NCI-H1048 (cell line): ENCODE data around the gene HNMT.
A peak's percentile ranks its signal among the peaks of the same experiment; 100 is the strongest.
"Not testable (repeated sequence)": the region's sequence is repeated elsewhere in the genome, so short reads cannot be mapped to it uniquely, and the experiment has no call there.

Experiments used
- DNase-seq: peaks from one replicate; lab custom pipeline; 2025; lab: John Stamatoyannopoulos, UW

The HNMT gene

DNA sequence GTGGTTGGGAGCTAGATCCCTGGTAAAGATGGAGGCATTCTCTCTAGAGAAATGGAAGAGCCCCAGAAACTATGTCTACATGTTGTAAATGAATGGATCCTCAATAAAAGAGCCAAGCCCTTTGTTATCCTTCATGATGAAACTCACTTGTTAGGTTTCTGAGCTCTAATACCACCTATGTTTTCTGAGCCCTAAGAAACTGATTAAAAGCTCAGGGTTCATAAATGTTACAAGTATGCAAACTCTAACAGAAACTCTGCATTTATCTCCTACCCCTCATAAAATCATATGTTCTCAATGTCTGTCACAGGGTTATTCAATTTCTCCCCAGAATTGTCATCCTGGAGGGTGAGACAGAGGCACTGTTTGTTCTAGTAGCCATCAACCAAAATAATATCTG lies 18.0 kb upstream of the HNMT start:
- DNase-seq: no peak

DNA sequence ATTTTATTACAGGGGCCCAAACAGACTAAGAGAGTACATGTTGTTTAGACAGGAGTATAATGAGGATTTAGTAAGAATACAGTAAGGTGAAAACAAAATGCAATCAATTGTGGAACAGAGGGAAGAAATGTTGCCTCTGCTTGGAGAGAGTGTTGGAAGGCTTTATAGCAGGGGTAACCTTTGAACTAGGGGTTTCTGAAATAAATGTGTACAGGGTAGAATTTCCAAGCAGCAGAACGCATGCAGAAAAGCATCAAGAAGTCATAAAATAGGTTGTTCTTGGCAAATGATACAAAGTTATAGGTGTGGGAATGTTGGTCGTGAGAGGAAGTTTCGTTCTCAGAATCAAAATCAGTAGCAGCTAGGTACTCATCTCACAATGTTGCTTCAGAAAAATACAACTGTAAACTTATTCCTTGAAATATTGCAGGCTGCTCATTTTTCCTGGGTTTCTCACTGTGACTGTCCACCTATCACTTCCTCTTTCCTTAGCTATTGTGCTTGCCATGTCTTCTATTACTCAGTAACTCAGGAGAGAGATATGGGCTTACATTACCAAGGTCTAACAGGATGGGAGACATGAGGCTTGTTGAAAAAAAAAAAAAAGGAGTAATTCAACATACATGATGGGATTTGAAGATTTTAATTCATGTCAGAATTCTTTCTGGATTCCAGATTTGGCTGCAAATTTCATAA lies 17.1 kb upstream of the HNMT start:
- no peak for DNase-seq

GRCh38 chr2:137947728-137948336 lies 16.4 kb upstream of the HNMT start:
- peak; percentile 9 for DNase-seq

- no peak for DNase-seq
Measured at GRCh38 chr2:137948894-137949293, 15.4 kb upstream of the HNMT start.

- no peak for DNase-seq
Measured at GRCh38 chr2:137950238-137950637, 14.0 kb upstream of the HNMT start.

DNA sequence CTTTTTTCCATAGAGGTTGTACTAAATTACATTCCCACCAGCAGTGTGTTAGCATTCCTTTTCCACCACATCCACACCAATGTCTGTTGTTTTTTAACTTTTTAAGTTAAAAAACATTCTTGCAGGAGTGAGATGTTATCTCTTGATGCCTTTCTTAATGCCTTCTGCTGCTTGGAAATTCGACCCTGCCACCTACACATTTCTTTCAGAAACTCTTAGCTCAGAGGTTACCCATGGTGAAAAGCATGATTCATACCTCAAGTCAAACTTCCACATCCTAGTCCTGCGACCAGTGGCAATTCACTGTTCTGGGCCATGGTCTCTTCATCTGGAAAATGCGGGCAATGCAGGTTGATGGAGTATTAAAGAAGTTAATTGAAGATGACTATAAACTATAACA lies 12.7 kb upstream of the HNMT start:
- DNase-seq: no peak

DNA sequence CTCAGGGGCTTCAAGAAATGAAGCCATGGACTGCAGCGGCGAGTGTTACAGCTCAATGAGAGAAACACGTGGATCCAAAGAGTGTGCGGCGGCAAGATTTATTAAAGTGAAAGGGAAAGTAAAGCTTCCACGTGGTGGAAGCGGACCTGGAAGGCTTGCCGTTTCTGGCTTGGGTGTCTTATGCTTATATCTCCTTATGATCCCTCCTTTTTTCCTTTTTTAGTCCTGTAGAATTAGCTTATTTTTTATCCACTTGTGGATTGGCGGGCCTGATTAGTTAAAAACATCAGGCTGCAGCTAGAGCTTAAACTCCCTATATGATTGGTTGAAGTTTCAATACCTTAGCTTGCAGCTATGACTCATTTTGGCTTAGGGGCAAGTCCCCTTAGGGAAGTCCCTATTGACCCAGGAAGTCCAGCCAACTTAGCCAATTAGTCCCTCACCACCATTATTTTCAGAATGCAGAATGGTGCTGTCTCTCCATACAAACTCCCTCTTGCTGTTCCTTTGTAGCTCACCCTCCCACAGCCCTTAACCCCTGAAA lies 11.6 kb upstream of the HNMT start:
- no peak for DNase-seq

DNA sequence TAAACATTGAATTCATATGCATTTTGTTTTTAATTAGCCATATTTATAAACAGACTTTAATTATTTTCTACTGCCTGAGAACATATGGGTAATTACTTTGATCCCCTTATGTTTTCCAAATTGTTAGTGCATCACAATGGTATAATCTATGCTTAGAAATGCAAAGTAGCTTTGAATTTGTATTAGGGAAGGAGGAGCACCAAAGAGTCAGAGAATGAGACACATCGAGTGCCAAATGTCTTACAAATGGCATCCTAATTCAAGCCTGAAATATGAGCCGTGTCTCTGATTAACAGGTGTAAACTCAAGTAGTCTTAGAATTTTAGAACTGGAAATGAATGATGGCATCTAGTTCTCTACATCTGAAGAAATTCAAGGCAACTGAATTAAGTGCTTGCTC lies 8.7 kb upstream of the HNMT start:
- DNase-seq: no peak

DNA sequence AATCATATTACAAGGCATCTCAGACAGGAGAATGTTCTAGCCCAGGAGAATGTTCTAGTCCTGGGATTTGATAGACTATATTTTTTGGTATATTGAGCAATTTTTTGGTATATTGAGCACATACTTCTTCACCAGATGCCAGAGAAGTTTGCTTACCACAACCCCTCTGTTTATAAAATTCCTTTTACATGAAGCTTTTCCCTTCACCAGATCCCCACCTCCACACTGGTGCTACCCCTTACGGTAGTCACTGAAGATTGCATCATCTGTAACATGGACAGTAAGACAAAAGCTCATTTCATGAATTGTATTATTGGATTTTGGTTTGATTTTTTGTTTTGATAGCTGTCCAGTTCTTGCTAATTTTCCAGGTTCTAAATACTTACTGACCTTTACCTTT lies 7.2 kb upstream of the HNMT start:
- no peak for DNase-seq

GRCh38 chr2:137959166-137959565 lies 5.1 kb upstream of the HNMT start:
- no peak for DNase-seq

- no peak for DNase-seq
Measured at GRCh38 chr2:137960223-137960622, 4.0 kb upstream of the HNMT start.

- DNase-seq: no peak
Measured at GRCh38 chr2:137961602-137962001, 2.7 kb upstream of the HNMT start.

- no peak for DNase-seq
Measured at GRCh38 chr2:137963535-137964065, 673 bp upstream of the HNMT start.

DNA sequence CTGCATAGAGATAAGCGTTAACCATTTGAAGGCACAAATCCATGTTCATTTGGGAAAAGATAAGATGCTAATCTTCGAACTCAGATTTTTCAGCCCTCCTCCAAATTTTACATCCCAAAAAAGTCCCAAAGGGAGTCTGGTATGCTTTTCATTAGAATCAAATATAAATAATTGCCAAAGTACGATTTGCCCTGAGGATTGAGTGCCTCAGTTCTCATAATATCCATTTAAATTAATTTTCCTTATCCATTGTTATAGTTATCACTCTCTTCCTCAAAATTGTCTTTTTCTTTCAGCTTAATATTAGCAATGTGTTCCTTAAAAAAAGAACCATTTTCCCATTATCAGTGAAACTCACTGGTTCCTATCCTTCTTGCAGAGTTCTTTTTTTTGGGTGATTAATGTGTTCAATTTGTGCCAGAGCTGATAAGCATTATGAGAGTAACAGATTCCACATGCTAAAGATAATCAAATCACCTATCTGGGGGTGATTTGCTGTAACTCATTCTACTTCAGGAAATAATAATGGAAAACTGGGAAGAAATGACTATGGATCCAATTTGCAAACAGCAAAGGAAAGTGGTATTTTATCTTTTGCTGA lies 686 bp downstream of the HNMT start:
- DNase-seq: no peak

GRCh38 chr2:137966043-137966442 lies 1.8 kb downstream of the HNMT start:
- DNase-seq: no peak

DNA sequence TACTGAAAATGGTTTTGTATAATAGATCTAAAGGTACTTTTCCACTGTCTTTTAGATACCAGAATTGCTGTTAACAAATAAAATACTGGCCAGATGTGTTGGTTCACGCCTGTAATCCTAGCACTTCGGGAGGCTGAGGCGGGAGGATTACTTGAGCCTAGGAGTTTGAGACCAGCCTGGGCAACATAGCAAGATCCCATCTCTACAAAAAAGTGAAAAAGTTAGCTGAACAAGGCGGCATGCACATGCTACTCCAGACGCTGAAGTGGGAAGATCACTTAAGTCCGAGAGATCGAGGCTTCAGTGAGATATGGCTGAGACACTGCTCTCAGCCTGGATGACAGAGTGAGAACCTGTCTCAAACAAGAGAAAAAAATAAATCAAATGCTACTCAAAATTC lies 2.8 kb downstream of the HNMT start:
- DNase-seq: no peak

DNA sequence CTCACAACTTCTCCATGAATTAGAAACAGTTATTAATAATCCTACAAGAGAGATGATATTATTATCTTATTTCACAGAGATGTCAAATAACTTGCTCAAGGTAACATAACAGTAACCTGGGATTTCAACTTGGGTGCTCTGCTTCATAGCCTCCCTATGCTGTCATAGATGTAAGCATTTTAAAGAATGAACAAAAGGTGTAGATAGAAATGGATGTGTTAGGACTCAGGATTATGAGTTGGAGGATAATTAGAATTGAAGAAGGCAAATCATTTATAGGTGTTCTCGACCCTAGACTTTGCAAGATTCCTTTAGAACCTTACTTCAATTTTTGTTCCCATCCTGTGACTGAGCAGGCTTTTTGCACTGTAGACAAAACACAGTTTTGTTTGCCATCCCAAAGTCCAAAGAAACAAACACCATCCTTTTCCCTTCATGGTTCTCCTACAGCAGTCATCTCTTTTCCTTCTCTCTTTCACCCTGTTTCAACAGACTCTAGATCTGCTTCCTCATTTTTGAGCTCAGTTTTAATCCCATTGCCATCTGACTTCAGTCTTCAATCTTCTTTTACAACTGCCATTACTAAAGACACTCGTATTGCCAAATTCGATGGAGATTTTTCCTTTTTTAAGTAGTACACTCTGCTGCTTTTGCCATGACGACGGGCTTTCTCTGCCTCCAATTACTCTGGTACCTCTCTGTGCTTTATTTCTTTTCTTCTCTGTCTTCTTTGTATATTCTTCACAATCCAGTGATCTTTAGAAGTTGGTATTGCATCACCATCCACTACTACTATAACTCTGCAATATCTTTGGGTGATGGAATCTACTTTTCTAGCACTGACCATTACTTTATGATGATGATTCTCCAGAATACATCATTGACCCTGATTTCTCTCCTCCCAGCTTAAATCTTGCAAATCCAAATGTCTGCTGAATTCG lies 4.5 kb downstream of the HNMT start:
- no peak for DNase-seq

DNA sequence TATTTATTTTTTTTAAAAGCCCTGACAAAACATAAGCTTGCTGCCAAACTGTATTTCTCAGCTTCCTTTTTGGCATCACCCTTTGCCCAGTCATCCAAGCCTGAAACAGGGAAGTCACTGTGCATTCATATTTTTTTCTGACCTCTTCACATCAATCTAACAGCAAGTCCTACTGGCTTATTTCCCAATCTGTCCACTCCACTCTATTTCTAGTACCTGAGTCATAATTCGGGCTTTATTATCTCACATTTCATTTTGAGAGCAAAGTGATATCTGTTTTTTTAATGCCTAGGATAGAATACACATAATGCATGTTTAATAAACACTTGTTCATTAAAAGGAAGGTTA lies 5.1 kb downstream of the HNMT start:
- no peak for DNase-seq

DNA sequence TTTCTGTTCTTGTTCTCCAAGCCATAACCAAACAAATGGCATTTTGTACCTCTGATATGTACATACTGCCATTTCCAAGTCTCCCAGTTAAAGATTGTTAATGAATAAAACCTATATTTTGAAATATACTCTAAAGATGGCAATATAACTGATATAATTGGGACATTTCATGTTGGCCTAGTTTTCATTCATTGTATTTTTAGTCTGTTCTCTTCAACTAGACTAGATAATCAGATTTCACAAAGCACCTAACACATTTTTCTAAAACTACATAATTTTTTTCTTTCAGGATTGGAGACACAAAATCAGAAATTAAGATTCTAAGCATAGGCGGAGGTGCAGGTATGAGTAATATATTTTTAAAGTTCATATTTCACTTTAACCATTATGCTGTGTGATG lies 5.6 kb downstream of the HNMT start:
- no peak for DNase-seq

DNA sequence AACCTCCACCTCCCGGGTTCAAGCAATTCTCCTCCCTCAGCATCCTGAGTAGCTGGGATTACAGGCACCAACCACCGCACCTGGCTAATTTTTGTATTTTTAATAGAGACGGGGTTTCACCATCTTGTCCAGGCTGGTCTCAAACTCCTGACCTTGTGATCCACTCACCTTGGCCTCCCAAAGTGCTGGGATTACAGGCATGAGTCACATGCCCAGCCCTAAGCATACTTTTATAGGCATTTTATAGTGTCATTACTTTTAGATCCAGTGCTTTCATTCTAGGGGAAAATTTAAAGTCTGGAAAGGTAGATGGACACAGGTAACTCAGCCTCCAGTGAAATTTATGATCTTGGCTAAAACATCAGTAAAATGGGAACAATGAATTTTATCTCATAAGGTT lies 7.0 kb downstream of the HNMT start:
- DNase-seq: not testable (repeated sequence)

GRCh38 chr2:137973280-137973679 lies 9.0 kb downstream of the HNMT start:
- DNase-seq: no peak
